RWPE2 (cell line): ENCODE data around the gene ENTPD7.
A peak's percentile ranks its signal among the peaks of the same experiment; 100 is the strongest.

Experiments
- ATAC-seq: fragments of 200-7000 bp; cut with Tn5 transposase; 3 replicates; pipeline ENCODE4 v1.9.1; 2021; ENCODE audit warnings: low read depth
- DNase-seq: peaks from one replicate; pipeline ENCODE4 v3.0.0-alpha.2; 2020; ENCODE audit warnings: low spot score
- H3K27ac ChIP-seq: fragments of 450-650 bp; 2 replicates; pipeline ENCODE4 v1.5.1; 2017; ENCODE audit warnings: mild to moderate bottlenecking; ENCODE audit not compliant: poor library complexity, severe bottlenecking
- H3K27me3 ChIP-seq: fragments of 250-450 bp; sonication (Bioruptor Pico); 2 replicates; pipeline ENCODE4 v1.5.1; 2021; ENCODE audit warnings: mild to moderate bottlenecking, moderate library complexity; ENCODE audit not compliant: insufficient read depth, poor library complexity, severe bottlenecking
- H3K36me3 ChIP-seq: fragments of 250-450 bp; sonication (Bioruptor Pico); 2 replicates; pipeline ENCODE4 v1.5.1; 2020; ENCODE audit warnings: low read depth, mild to moderate bottlenecking, moderate library complexity
- H3K4me1 ChIP-seq: fragments of 250-450 bp; sonication (Bioruptor Pico); 2 replicates; pipeline ENCODE4 v1.5.1; 2021; ENCODE audit warnings: mild to moderate bottlenecking, moderate library complexity; ENCODE audit not compliant: insufficient read depth, poor library complexity, severe bottlenecking
- H3K4me3 ChIP-seq: fragments of 250-450 bp; sonication (Bioruptor Pico); 2 replicates; pipeline ENCODE4 v1.5.1; 2021; ENCODE audit warnings: mild to moderate bottlenecking, moderate library complexity; ENCODE audit not compliant: severe bottlenecking
- H3K9me3 ChIP-seq: fragments of 250-450 bp; sonication (Bioruptor Pico); 2 replicates; pipeline ENCODE4 v1.5.1; 2021; ENCODE audit warnings: mild to moderate bottlenecking, moderate library complexity; ENCODE audit not compliant: severe bottlenecking
- CTCF ChIP-seq: fragments of 450-650 bp; IDR thresholded peaks from one replicate; pipeline ENCODE4 v1.5.1; 2017; ENCODE audit warnings: mild to moderate bottlenecking, moderate library complexity; ENCODE audit not compliant: poor library complexity, severe bottlenecking

Gene ENTPD7

GRCh38 chr10:99682752-99683151, 23.4 kb downstream of the ENTPD7 start:
- no peaks in the 10 kb centered on the region for H3K27me3 ChIP-seq
- DNase-seq (no peak), ATAC-seq (peak; percentile 45; the same call in 2 of the 3 replicates)
- no peak for TF ChIP-seq CTCF
- peaks cover 75% of the 10 kb centered on the region for H3K36me3 ChIP-seq
- peaks cover 54% of the 10 kb centered on the region for H3K4me1 ChIP-seq
- H3K9me3 ChIP-seq = no peaks in the 10 kb centered on the region
- H3K4me3 ChIP-seq = no peak overlapping the region
- peak overlapping the region; percentile 52 for H3K27ac ChIP-seq

- no peak for TF ChIP-seq CTCF
- peak overlapping the region; percentile 63 for H3K27ac ChIP-seq
- peak; percentile 47 for ATAC-seq
- H3K36me3 ChIP-seq = peaks cover 77% of the 10 kb centered on the region
- no peak for DNase-seq
- no peak overlapping the region for H3K4me3 ChIP-seq
- no peaks in the 10 kb centered on the region for H3K27me3 ChIP-seq
- H3K9me3 ChIP-seq = no peaks in the 10 kb centered on the region
- peaks cover 74% of the 10 kb centered on the region for H3K4me1 ChIP-seq
These were observed 26.3 kb downstream of the ENTPD7 start for GRCh38 chr10:99685597-99685967.

- Histone ChIP-seq H3K9me3 (no peaks in the 10 kb centered on the region), H3K4me3 (no peak overlapping the region), H3K4me1 (peaks cover 41% of the 10 kb centered on the region), H3K27ac (peak overlapping the region; percentile 53), H3K36me3 (peaks cover 77% of the 10 kb centered on the region), H3K27me3 (no peaks in the 10 kb centered on the region)
- no peak for TF ChIP-seq CTCF
- ATAC-seq (peak; percentile 84), DNase-seq (no peak)
These were observed 30.2 kb downstream of the ENTPD7 start for GRCh38 chr10:99689461-99689860.

- TF ChIP-seq CTCF = no peak
- Histone ChIP-seq H3K27me3 (no peaks in the 10 kb centered on the region), H3K4me3 (no peak overlapping the region), H3K27ac (peak overlapping the region; percentile 35), H3K9me3 (no peaks in the 10 kb centered on the region), H3K36me3 (peaks cover 89% of the 10 kb centered on the region), H3K4me1 (peaks cover 12% of the 10 kb centered on the region)
- ATAC-seq = peak; percentile 52; the same call in 2 of the 3 replicates
- DNase-seq = no peak
These were observed 34.7 kb downstream of the ENTPD7 start for GRCh38 chr10:99693933-99694583.

GRCh38 chr10:99695761-99696160, 36.5 kb downstream of the ENTPD7 start:
- DNase-seq = no peak
- TF ChIP-seq CTCF = no peak
- Histone ChIP-seq H3K27me3 (no peaks in the 10 kb centered on the region), H3K27ac (no peak overlapping the region), H3K4me1 (no peaks in the 10 kb centered on the region), H3K36me3 (peaks cover 93% of the 10 kb centered on the region), H3K4me3 (no peak overlapping the region), H3K9me3 (no peaks in the 10 kb centered on the region)
- ATAC-seq = no peak
